H9 (cell line): ENCODE measurements around the gene MITD1. TPM values are rescaled to one million over a fixed set of nuclear protein-coding genes. Genes with fewer than 3 reads are reported as not detected.

Source experiments
- DNase-seq: peaks from one replicate; pipeline ENCODE4 v3.0.0-alpha.2; 2017
- H2AFZ ChIP-seq: one replicate; pipeline ENCODE4 v1.6.1; 2013; ENCODE audit warnings: mild to moderate bottlenecking, low read length, control low read depth, moderate library complexity
- H2AK5ac ChIP-seq: 2 replicates; pipeline ENCODE4 v1.6.1; 2013; ENCODE audit warnings: low read length, control low read depth, mixed read lengths; ENCODE audit not compliant: insufficient read length
- H2BK120ac ChIP-seq: one replicate; pipeline ENCODE4 v1.6.1; 2013; ENCODE audit warnings: low read depth, mild to moderate bottlenecking, low read length, control low read depth, inconsistent platforms; ENCODE audit not compliant: poor library complexity, severe bottlenecking
- H2BK12ac ChIP-seq: 2 replicates; pipeline ENCODE4 v1.6.1; 2013; ENCODE audit warnings: low read length, control low read depth, mixed read lengths, low read depth; ENCODE audit not compliant: insufficient read length
- H2BK15ac ChIP-seq: 2 replicates; pipeline ENCODE4 v1.6.1; 2013; ENCODE audit warnings: low read depth, low read length, control low read depth
- H2BK20ac ChIP-seq: one replicate; pipeline ENCODE4 v1.6.1; 2013; ENCODE audit warnings: low read depth, mild to moderate bottlenecking, low read length, control low read depth, inconsistent platforms; ENCODE audit not compliant: poor library complexity, severe bottlenecking
- H2BK5ac ChIP-seq: 2 replicates; pipeline ENCODE4 v1.6.1; 2013; ENCODE audit warnings: low read length, control low read depth, mixed read lengths; ENCODE audit not compliant: insufficient read length
- H3K14ac ChIP-seq: 2 replicates; pipeline ENCODE4 v1.6.1; 2013; ENCODE audit warnings: low read length, control low read depth; ENCODE audit not compliant: insufficient read depth
- H3K18ac ChIP-seq: 2 replicates; pipeline ENCODE4 v1.6.1; 2013; ENCODE audit warnings: low read depth, mild to moderate bottlenecking, mixed read lengths, low read length, control low read depth; ENCODE audit not compliant: insufficient read length
- H3K23ac ChIP-seq: 2 replicates; pipeline ENCODE4 v1.6.1; 2013; ENCODE audit warnings: low read length, control low read depth, mixed read lengths, low read depth; ENCODE audit not compliant: insufficient read length
- H3K23me2 ChIP-seq: 2 replicates; pipeline ENCODE4 v1.6.1; 2013; ENCODE audit warnings: low read depth, mild to moderate bottlenecking, mixed read lengths, low read length, control low read depth; ENCODE audit not compliant: insufficient read length, poor library complexity, severe bottlenecking
- H3K27ac ChIP-seq: 2 replicates; pipeline ENCODE4 v1.5.1; 2013; ENCODE audit warnings: low read length, control low read depth, mixed read lengths, low read depth; ENCODE audit not compliant: insufficient read length
- H3K27me3 ChIP-seq: 2 replicates; pipeline ENCODE4 v1.6.1; 2013; ENCODE audit warnings: low read length, control low read depth, inconsistent platforms; ENCODE audit not compliant: insufficient read depth
- H3K4ac ChIP-seq: 2 replicates; pipeline ENCODE4 v1.6.1; 2013; ENCODE audit warnings: low read depth, mild to moderate bottlenecking, control low read depth, inconsistent platforms, low read length, moderate library complexity
- H3K4me1 ChIP-seq: 2 replicates; pipeline ENCODE4 v1.6.1; 2013; ENCODE audit warnings: low read length, control low read depth, inconsistent platforms; ENCODE audit not compliant: insufficient read depth
- H3K4me2 ChIP-seq: 2 replicates; pipeline ENCODE4 v1.6.1; 2013; ENCODE audit warnings: low read length, control low read depth, mixed read lengths; ENCODE audit not compliant: insufficient read length, insufficient read depth
- H3K56ac ChIP-seq: 2 replicates; pipeline ENCODE4 v1.6.1; 2013; ENCODE audit warnings: low read depth, mild to moderate bottlenecking, mixed read lengths, low read length, control low read depth; ENCODE audit not compliant: insufficient read length
- H3K79me1 ChIP-seq: 2 replicates; pipeline ENCODE4 v1.6.1; 2013; ENCODE audit warnings: low read depth, mild to moderate bottlenecking, moderate library complexity, low read length, control low read depth, inconsistent platforms; ENCODE audit not compliant: insufficient read depth, poor library complexity, severe bottlenecking
- H3K79me2 ChIP-seq: 2 replicates; pipeline ENCODE4 v1.6.1; 2013; ENCODE audit warnings: low read length, control low read depth, inconsistent platforms; ENCODE audit not compliant: insufficient read depth
- H3K9ac ChIP-seq: 2 replicates; pipeline ENCODE4 v1.6.1; 2013; ENCODE audit warnings: low read length, control low read depth, mixed read lengths; ENCODE audit not compliant: insufficient read length; ENCODE audit errors: extremely low read depth
- H3K9me3 ChIP-seq: one replicate; pipeline ENCODE4 v1.6.1; 2013; ENCODE audit warnings: low read depth, low read length, inconsistent platforms; ENCODE audit not compliant: control insufficient read depth
- H3T11ph ChIP-seq: one replicate; pipeline ENCODE4 v1.6.1; 2013; ENCODE audit warnings: mild to moderate bottlenecking, low read length, control low read depth, inconsistent platforms
- H4K20me1 ChIP-seq: one replicate; pipeline ENCODE4 v1.6.1; 2013; ENCODE audit not compliant: control insufficient read depth, insufficient read length, insufficient read depth
- H4K5ac ChIP-seq: 2 replicates; pipeline ENCODE4 v1.6.1; 2013; ENCODE audit warnings: low read depth, mild to moderate bottlenecking, mixed read lengths, low read length, control low read depth; ENCODE audit not compliant: insufficient read length
- H4K8ac ChIP-seq: replicated peaks from 2 replicates; pipeline ENCODE4 v1.6.1; 2013; ENCODE audit warnings: low read length, control low read depth, mixed read lengths, low read depth; ENCODE audit not compliant: insufficient read length
- H4K91ac ChIP-seq: 2 replicates; pipeline ENCODE4 v1.6.1; 2013; ENCODE audit warnings: low read depth, mild to moderate bottlenecking, moderate library complexity, mixed read lengths, low read length, control low read depth; ENCODE audit not compliant: insufficient read length
- H3K27ac Mint-ChIP-seq, 3 experiments: 2 replicates in 2 of 3; 3 replicates in 1 of 3; pipeline ENCODE4 v1.8.0; 2020 to 2021; ENCODE audit warnings: mixed read lengths in 3 of 3, mild to moderate bottlenecking in 1 of 3, moderate library complexity in 1 of 3
- H3K27me3 Mint-ChIP-seq: 2 replicates; pipeline ENCODE4 v1.8.0; 2021; ENCODE audit warnings: low read depth, mild to moderate bottlenecking, moderate library complexity, mixed read lengths
- H3K36me3 Mint-ChIP-seq, 3 experiments: 2 replicates in 2 of 3; 3 replicates in 1 of 3; pipeline ENCODE4 v1.8.0; 2020 to 2021; ENCODE audit warnings: low read depth in 3 of 3, mixed read lengths in 3 of 3; ENCODE audit not compliant: insufficient read depth in 1 of 3
- H3K4me1 Mint-ChIP-seq, 2 experiments: 2 replicates each; pipeline ENCODE4 v1.8.0; 2020; ENCODE audit warnings: mixed read lengths in 2 of 2
- H3K4me3 Mint-ChIP-seq, 2 experiments: 2 replicates in 1 of 2; 3 replicates in 1 of 2; pipeline ENCODE4 v1.8.0; 2020 to 2021; ENCODE audit warnings: mild to moderate bottlenecking in 2 of 2, mixed read lengths in 2 of 2, moderate library complexity in 1 of 2
- H3K9me3 Mint-ChIP-seq, 2 experiments: 2 replicates in 1 of 2; 3 replicates in 1 of 2; pipeline ENCODE4 v1.8.0; 2020; ENCODE audit warnings: mild to moderate bottlenecking in 2 of 2, mixed read lengths in 2 of 2, moderate library complexity in 1 of 2
- WGBS: extraction: QIAGEN DNeasy Blood & Tissue Kit; methylation state at CpG from one replicate; pipeline ENCODE4 v1.1.7; 2013; ENCODE audit warnings: missing lambda C conversion rate, low lambda C conversion rate, mixed read lengths; ENCODE audit not compliant: insufficient read length; ENCODE audit errors: extremely low coverage; 5-methylcytosine and 5-hydroxymethylcytosine counted together
- total RNA-seq: library from RNA; stranded (reverse); gene quantifications from 2 replicates; pipeline ENCODE4 v1.2.1, GENCODE V29; 2021
- TF ChIP-seq, protein P1 (sequence below): fragments of 200-600 bp; sonication (generic); conservative IDR thresholded peaks from 3 replicates; pipeline ENCODE4 v1.8.0; 2021; ENCODE audit warnings: antibody characterized with exemption, mild to moderate bottlenecking

MITD1 gene
- total RNA-seq, 1 experiment from 2014 or later: 35.2 TPM

GRCh38 chr2:99171377-99172140, 9.3 kb downstream of the MITD1 start:
- H3K79me1 ChIP-seq: peaks cover 3% of the 10 kb centered on the region

More at GRCh38 chr2:99171377-99172140, 9.3 kb downstream of the MITD1 start:
- Histone ChIP-seq H2BK15ac (no peak overlapping the region), H2BK120ac (no peak overlapping the region), H3T11ph (no peak overlapping the region), H2BK5ac (no peak overlapping the region), H3K9me3 (no peaks in the 10 kb centered on the region), H4K20me1 (no peaks in the 10 kb centered on the region), H3K27ac (no peak overlapping the region), H4K91ac (no peak overlapping the region), H3K9ac (no peak overlapping the region), H3K23ac (no peak overlapping the region), H3K18ac (no peak overlapping the region), H3K4me2 (no peak overlapping the region), H3K27me3 (no peaks in the 10 kb centered on the region), H2AK5ac (no peak overlapping the region), H3K79me2 (no peaks in the 10 kb centered on the region), H3K4me1 (no peaks in the 10 kb centered on the region), H4K5ac (no peak overlapping the region), H4K8ac (no peak overlapping the region), H2AFZ (no peak overlapping the region), H3K14ac (no peak overlapping the region), H2BK12ac (no peak overlapping the region), H3K23me2 (no peaks in the 10 kb centered on the region), H3K56ac (no peak overlapping the region), H3K4ac (no peak overlapping the region), H2BK20ac (no peak overlapping the region)
- no peaks in the 10 kb centered on the region for H3K9me3 Mint-ChIP-seq
- TF ChIP-seq, protein P1, sequence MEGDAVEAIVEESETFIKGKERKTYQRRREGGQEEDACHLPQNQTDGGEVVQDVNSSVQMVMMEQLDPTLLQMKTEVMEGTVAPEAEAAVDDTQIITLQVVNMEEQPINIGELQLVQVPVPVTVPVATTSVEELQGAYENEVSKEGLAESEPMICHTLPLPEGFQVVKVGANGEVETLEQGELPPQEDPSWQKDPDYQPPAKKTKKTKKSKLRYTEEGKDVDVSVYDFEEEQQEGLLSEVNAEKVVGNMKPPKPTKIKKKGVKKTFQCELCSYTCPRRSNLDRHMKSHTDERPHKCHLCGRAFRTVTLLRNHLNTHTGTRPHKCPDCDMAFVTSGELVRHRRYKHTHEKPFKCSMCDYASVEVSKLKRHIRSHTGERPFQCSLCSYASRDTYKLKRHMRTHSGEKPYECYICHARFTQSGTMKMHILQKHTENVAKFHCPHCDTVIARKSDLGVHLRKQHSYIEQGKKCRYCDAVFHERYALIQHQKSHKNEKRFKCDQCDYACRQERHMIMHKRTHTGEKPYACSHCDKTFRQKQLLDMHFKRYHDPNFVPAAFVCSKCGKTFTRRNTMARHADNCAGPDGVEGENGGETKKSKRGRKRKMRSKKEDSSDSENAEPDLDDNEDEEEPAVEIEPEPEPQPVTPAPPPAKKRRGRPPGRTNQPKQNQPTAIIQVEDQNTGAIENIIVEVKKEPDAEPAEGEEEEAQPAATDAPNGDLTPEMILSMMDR: no peak
- H3K36me3 Mint-ChIP-seq: peaks cover 2 to 47% (median 17%) of the 10 kb centered on the region in 3 experiments; a peak in 5 of 7 replicates
- WGBS: no CpG with 5 or more reads among the region's 8 CpGs
- H3K4me1 Mint-ChIP-seq: no peaks in the 10 kb centered on the region
- H3K27me3 Mint-ChIP-seq: no peaks in the 10 kb centered on the region
- no peak for DNase-seq
- H3K27ac Mint-ChIP-seq: no peak overlapping the region
- no peak overlapping the region for H3K4me3 Mint-ChIP-seq
